IMR-90 (cell line): ENCODE data around the gene CDC73. TPM values are rescaled to one million over a fixed set of nuclear protein-coding genes. Genes with fewer than 3 reads are reported as not detected.

Experiments
- ATAC-seq: fragments of 200-7000 bp; cut with Tn5 transposase; 2 replicates; pipeline ENCODE4 v1.9.1; 2020; ENCODE audit warnings: low read depth, mild to moderate bottlenecking, moderate library complexity
- BruUV-seq: library from RNA; stranded (reverse); fragments of 400-500 nt; replicated peaks from 2 replicates; lab custom pipeline; 2021; lab: Mats Ljungman, UMichigan
- CTCF ChIA-PET: fragments of 300-600 bp; formaldehyde crosslinking; extraction: SDS; loops from one replicate; lab custom pipeline; 2021; ENCODE audit warnings: antibody characterized with exemption; lab: Yijun Ruan, JAX
- POLR2A ChIA-PET: fragments of 300-600 bp; sonication (Branson Sonifier 250); formaldehyde crosslinking; loops from one replicate; lab custom pipeline; 2022; ENCODE audit warnings: antibody characterized with exemption; ENCODE audit not compliant: unreplicated experiment; lab: Charles Lee
- DNase-seq: peaks from one replicate; pipeline ENCODE4 v3.0.0; 2013
- H2AFZ ChIP-seq: replicated peaks from 2 replicates; pipeline ENCODE3; 2013; ENCODE audit warnings: low read length, mild to moderate bottlenecking; ENCODE audit not compliant: poor library complexity
- H2AK5ac ChIP-seq: 2 replicates; pipeline ENCODE4 v1.6.1; 2013; ENCODE audit warnings: low read depth, low read length, inconsistent platforms
- H2AK9ac ChIP-seq: replicated peaks from 2 replicates; pipeline ENCODE3; 2013; ENCODE audit warnings: mild to moderate bottlenecking, low read depth, low read length, moderate library complexity; ENCODE audit not compliant: poor library complexity
- H2BK120ac ChIP-seq: 2 replicates; pipeline ENCODE4 v1.6.1; 2013; ENCODE audit warnings: low read depth, low read length, inconsistent platforms
- H2BK15ac ChIP-seq: 3 replicates; pipeline ENCODE4 v1.6.1; 2013; ENCODE audit warnings: low read depth, low read length, inconsistent platforms
- H2BK20ac ChIP-seq: 2 replicates; pipeline ENCODE4 v1.6.1; 2013; ENCODE audit warnings: low read depth, mild to moderate bottlenecking, inconsistent platforms, low read length, moderate library complexity
- H2BK5ac ChIP-seq: 2 replicates; pipeline ENCODE4 v1.6.1; 2013; ENCODE audit warnings: mild to moderate bottlenecking, low read depth, low read length, inconsistent platforms; ENCODE audit not compliant: poor library complexity, severe bottlenecking
- H3K14ac ChIP-seq: replicated peaks from 2 replicates; pipeline ENCODE4 v1.6.1; 2013; ENCODE audit warnings: low read depth, low read length, inconsistent platforms
- H3K18ac ChIP-seq: 2 replicates; pipeline ENCODE4 v1.6.1; 2013; ENCODE audit warnings: low read depth, low read length, control low read depth
- H3K23ac ChIP-seq: 2 replicates; pipeline ENCODE4 v1.6.1; 2013; ENCODE audit warnings: low read depth, low read length, inconsistent platforms
- H3K27ac ChIP-seq: 2 replicates; pipeline ENCODE4 v1.5.1; 2013; ENCODE audit warnings: mild to moderate bottlenecking, control low read depth, low read length; ENCODE audit not compliant: insufficient read depth
- H3K27me3 ChIP-seq: 2 replicates; pipeline ENCODE4 v1.6.1; 2013; ENCODE audit warnings: low read length; ENCODE audit not compliant: control insufficient read depth, insufficient read depth
- H3K36me3 ChIP-seq: 2 replicates; pipeline ENCODE4 v1.6.1; 2013; ENCODE audit warnings: low read length, mixed read lengths; ENCODE audit not compliant: control insufficient read depth, insufficient read depth
- H3K4ac ChIP-seq: 2 replicates; pipeline ENCODE4 v1.6.1; 2013; ENCODE audit warnings: low read depth, low read length, inconsistent platforms
- H3K4me1 ChIP-seq: 2 replicates; pipeline ENCODE4 v1.6.1; 2013; ENCODE audit warnings: low read length, mixed read lengths; ENCODE audit not compliant: control insufficient read depth, insufficient read depth
- H3K4me2 ChIP-seq: 2 replicates; pipeline ENCODE4 v1.6.1; 2013; ENCODE audit warnings: low read depth, mild to moderate bottlenecking, control low read depth, low read length, moderate library complexity
- H3K4me3 ChIP-seq: 2 replicates; pipeline ENCODE4 v1.5.1; 2013; ENCODE audit warnings: low read depth, mild to moderate bottlenecking, control low read depth, low read length, moderate library complexity; ENCODE audit not compliant: insufficient read depth
- H3K56ac ChIP-seq: 2 replicates; pipeline ENCODE4 v1.6.1; 2013; ENCODE audit warnings: low read length, inconsistent platforms; ENCODE audit not compliant: insufficient read depth; ENCODE audit errors: extremely low read depth
- H3K79me1 ChIP-seq, 2 experiments: 2 replicates each; pipeline ENCODE4 v1.6.1; 2013; ENCODE audit warnings: low read length in 2 of 2, inconsistent platforms in 1 of 2, low read depth in 1 of 2
- H3K9ac ChIP-seq: 2 replicates; pipeline ENCODE4 v1.6.1; 2013; ENCODE audit warnings: low read depth, low read length, control low read depth
- H3K9me1 ChIP-seq: 2 replicates; pipeline ENCODE4 v1.6.1; 2013; ENCODE audit warnings: low read length, inconsistent platforms; ENCODE audit not compliant: insufficient read depth
- H3K9me3 ChIP-seq: 2 replicates; pipeline ENCODE4 v1.6.1; 2013; ENCODE audit warnings: low read length; ENCODE audit not compliant: control insufficient read depth, insufficient read depth
- H4K20me1 ChIP-seq: 2 replicates; pipeline ENCODE4 v1.6.1; 2013; ENCODE audit warnings: low read length, inconsistent platforms; ENCODE audit not compliant: insufficient read depth
- H4K5ac ChIP-seq: 2 replicates; pipeline ENCODE4 v1.6.1; 2013; ENCODE audit warnings: mild to moderate bottlenecking, low read depth, low read length, control low read depth
- H4K8ac ChIP-seq, 2 experiments: 2 replicates each; pipeline ENCODE4 v1.6.1; 2013; ENCODE audit warnings: low read depth in 2 of 2, low read length in 2 of 2, control low read depth in 1 of 2, inconsistent platforms in 1 of 2
- H4K91ac ChIP-seq: 2 replicates; pipeline ENCODE4 v1.6.1; 2013; ENCODE audit warnings: low read depth, low read length, inconsistent platforms; ENCODE audit not compliant: insufficient read depth
- BHLHE40 ChIP-seq: fragments of 150-350 bp; IDR thresholded peaks from 2 replicates; pipeline ENCODE4 v1.6.1; 2016; ENCODE audit warnings: mild to moderate bottlenecking, low read depth, low read length
- CEBPB ChIP-seq: IDR thresholded peaks from 2 replicates; pipeline ENCODE4 v1.6.1; 2012; ENCODE audit warnings: low read depth, low read length, improper control_type of control experiment
- CHD1 ChIP-seq: IDR thresholded peaks from 2 replicates; pipeline ENCODE4 v1.6.1; 2012; ENCODE audit warnings: low read depth, low read length, improper control_type of control experiment
- ELK1 ChIP-seq: fragments of 150-350 bp; IDR thresholded peaks from 2 replicates; pipeline ENCODE4 v1.6.1; 2016; ENCODE audit warnings: low read depth, mild to moderate bottlenecking, low read length, moderate library complexity, borderline replicate concordance
- MAFK ChIP-seq: IDR thresholded peaks from 2 replicates; pipeline ENCODE4 v1.6.1; 2012; ENCODE audit warnings: low read depth, low read length, improper control_type of control experiment
- MXI1 ChIP-seq: IDR thresholded peaks from 2 replicates; pipeline ENCODE4 v1.6.1; 2012; ENCODE audit warnings: low read depth, mild to moderate bottlenecking, low read length, moderate library complexity, borderline replicate concordance
- RAD21 ChIP-seq: IDR thresholded peaks from 2 replicates; pipeline ENCODE4 v1.6.1; 2012; ENCODE audit warnings: low read length, improper control_type of control experiment
- RFX5 ChIP-seq: IDR thresholded peaks from 2 replicates; pipeline ENCODE4 v1.8.0; 2012; ENCODE audit warnings: low read depth, mild to moderate bottlenecking, low read length, moderate library complexity
- SMC3 ChIP-seq: fragments of 150-350 bp; IDR thresholded peaks from 2 replicates; pipeline ENCODE4 v1.6.1; 2016; ENCODE audit warnings: low read depth, mild to moderate bottlenecking, antibody characterized with exemption, low read length, moderate library complexity
- USF2 ChIP-seq: fragments of 150-350 bp; IDR thresholded peaks from 2 replicates; pipeline ENCODE4 v1.6.1; 2017; ENCODE audit warnings: mild to moderate bottlenecking, antibody characterized with exemption, low read length, low read depth
- WGBS, 2 experiments: methylation state at CpG; one replicate each; pipeline versions ENCODE4 v1.1.5 to v1.1.7; 2013; ENCODE audit warnings: missing lambda C conversion rate in 2 of 2; ENCODE audit not compliant: insufficient read length in 1 of 2; ENCODE audit errors: extremely low coverage in 2 of 2; 5-methylcytosine and 5-hydroxymethylcytosine counted together
- dilution Hi-C: fragments of 300-500 bp; cut with HindIII; formaldehyde crosslinking; loops from one replicate; pipeline ENCODE4 v1.14.3; 2018; ENCODE audit warnings: low sequenced_read_pairs; ENCODE audit not compliant: unreplicated experiment
- in situ Hi-C: fragments of 300-500 bp; cut with MboI; formaldehyde crosslinking; loops from 3 replicates; pipeline ENCODE4 v1.14.3; 2019; ENCODE audit warnings: low sequenced_read_pairs, inconsistent platforms, mixed read lengths
- intact Hi-C: fragments of 100-400 bp; cut with micrococcal nuclease; formaldehyde crosslinking; loops from 2 replicates; pipeline ENCODE4 v1.10.0; 2022
- polyA plus RNA-seq, 3 experiments: library from polyadenylated mRNA; depleted of rRNA; stranded (reverse); fragments of >200 nt; gene quantifications; 2 replicates each; pipeline ENCODE4 v1.2.3, GENCODE V29; 2012; ENCODE audit warnings: low replicate concordance in 1 of 3
- total RNA-seq: library from RNA; depleted of rRNA; stranded (reverse); fragments of >200 nt; gene quantifications from 2 replicates; pipeline ENCODE4 v1.2.3, GENCODE V29; 2012
- TF ChIP-seq, protein P1 (sequence below): conservative IDR thresholded peaks from 2 replicates; pipeline ENCODE4 v1.5.1; 2012; ENCODE audit warnings: mild to moderate bottlenecking, low read depth, low read length, improper control_type of control experiment

CDC73 gene
- total and polyA plus RNA-seq, 2 of the 4 experiments (the other 2 are of a cell fraction) = 22.1 to 29.6 TPM

GRCh38 chr1:193141804-193142203 lies 20.0 kb downstream of the CDC73 start:
- Histone ChIP-seq H3K79me1 (peaks cover 19 to 28% of the 10 kb centered on the region in 2 experiments; a peak in 3 of 4 replicates), H4K8ac (peak overlapping the region in 1 of 2 experiments; percentile 27; a peak in 1 of 4 replicates), H4K20me1 (peaks cover 9% of the 10 kb centered on the region; the same call in 1 of the 2 replicates), H3K4ac (no peak overlapping the region), H3K56ac (no peak overlapping the region), H3K9ac (no peak overlapping the region), H3K4me3 (no peak overlapping the region), H4K91ac (no peak overlapping the region), H3K4me1 (no peaks in the 10 kb centered on the region), H3K23ac (no peak overlapping the region), H2BK5ac (no peak overlapping the region), H2AK5ac (no peak overlapping the region), H2AK9ac (no peak overlapping the region), H3K9me1 (no peaks in the 10 kb centered on the region), H3K36me3 (peaks cover 23% of the 10 kb centered on the region), H3K14ac (no peak overlapping the region), H3K9me3 (no peaks in the 10 kb centered on the region), H3K27me3 (no peaks in the 10 kb centered on the region), H3K18ac (no peak overlapping the region), H2BK120ac (no peak overlapping the region), H2BK15ac (no peak overlapping the region), H3K27ac (no peak overlapping the region), H4K5ac (no peak overlapping the region), H2AFZ (no peak overlapping the region), H3K4me2 (no peak overlapping the region), H2BK20ac (no peak overlapping the region)
- TF ChIP-seq, protein P1, sequence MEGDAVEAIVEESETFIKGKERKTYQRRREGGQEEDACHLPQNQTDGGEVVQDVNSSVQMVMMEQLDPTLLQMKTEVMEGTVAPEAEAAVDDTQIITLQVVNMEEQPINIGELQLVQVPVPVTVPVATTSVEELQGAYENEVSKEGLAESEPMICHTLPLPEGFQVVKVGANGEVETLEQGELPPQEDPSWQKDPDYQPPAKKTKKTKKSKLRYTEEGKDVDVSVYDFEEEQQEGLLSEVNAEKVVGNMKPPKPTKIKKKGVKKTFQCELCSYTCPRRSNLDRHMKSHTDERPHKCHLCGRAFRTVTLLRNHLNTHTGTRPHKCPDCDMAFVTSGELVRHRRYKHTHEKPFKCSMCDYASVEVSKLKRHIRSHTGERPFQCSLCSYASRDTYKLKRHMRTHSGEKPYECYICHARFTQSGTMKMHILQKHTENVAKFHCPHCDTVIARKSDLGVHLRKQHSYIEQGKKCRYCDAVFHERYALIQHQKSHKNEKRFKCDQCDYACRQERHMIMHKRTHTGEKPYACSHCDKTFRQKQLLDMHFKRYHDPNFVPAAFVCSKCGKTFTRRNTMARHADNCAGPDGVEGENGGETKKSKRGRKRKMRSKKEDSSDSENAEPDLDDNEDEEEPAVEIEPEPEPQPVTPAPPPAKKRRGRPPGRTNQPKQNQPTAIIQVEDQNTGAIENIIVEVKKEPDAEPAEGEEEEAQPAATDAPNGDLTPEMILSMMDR = no peak
- TF ChIP-seq SMC3 (no peak), MXI1 (no peak), ELK1 (no peak), BHLHE40 (no peak), CHD1 (no peak), USF2 (no peak), CEBPB (no peak), RFX5 (no peak), RAD21 (no peak), MAFK (no peak)
- CTCF ChIA-PET = interaction anchor here (0.6 to 0.7 kb wide), 2 partner anchors 557 to 1726 kb away, joined by 3 read pairs; no protein-coding TSS in a partner anchor
- dilution Hi-C loops = no loop called here
- in situ Hi-C loops = no loop called here
- WGBS, 2 experiments = no CpG with 5 or more reads among the region's 3 CpGs
- DNase-seq (no peak), ATAC-seq (no peak)
- POLR2A ChIA-PET = no interaction called here
- intact Hi-C loops = no loop called here
- no TSS peak for BruUV-seq
